Hematopoietic multipotent progenitor cell (in vitro differentiated cells): ENCODE results near the gene MTNR1B. TPM values are rescaled to one million over a fixed set of nuclear protein-coding genes. Genes with fewer than 3 reads are reported as not detected.

Experiments
- DNase-seq, 3 donors: peaks; one replicate each; pipeline ENCODE4 v3.0.0-alpha.2; 2011 to 2015; ENCODE audit warnings: low read depth in 2 of 3, low spot score in 2 of 3
- total RNA-seq: library from RNA; depleted of rRNA; stranded (reverse); fragments of >200 nt; gene quantifications from one replicate; pipeline ENCODE4 v1.2.3, GENCODE V29; 2012

Gene MTNR1B
- total RNA-seq, 1 donor, result not detected

- no peak for DNase-seq
Observed at GRCh38 chr11:92977401-92977800, 8.0 kb downstream of the MTNR1B start.

- DNase-seq, result no peak
Observed at GRCh38 chr11:92978271-92979111, 9.0 kb downstream of the MTNR1B start.

- DNase-seq, result no peak
Observed at GRCh38 chr11:92979176-92979575, 9.7 kb downstream of the MTNR1B start.

GRCh38 chr11:92980312-92980711 is 10.9 kb downstream of the MTNR1B start:
- DNase-seq, result no peak

- DNase-seq, result no peak
Observed at GRCh38 chr11:92981508-92982043, 12.1 kb downstream of the MTNR1B start.

- DNase-seq, result no peak
Observed at GRCh38 chr11:92986585-92986984, 17.1 kb downstream of the MTNR1B start.

GRCh38 chr11:92993004-92993403 is 23.6 kb downstream of the MTNR1B start:
- DNase-seq, result no peak

GRCh38 chr11:93000511-93001476 is 31.3 kb downstream of the MTNR1B start:
- DNase-seq, result no peak

- DNase-seq, result no peak
Observed at GRCh38 chr11:93001806-93002205, 32.4 kb downstream of the MTNR1B start.

- no peak for DNase-seq
Observed at GRCh38 chr11:93002380-93002779, 32.9 kb downstream of the MTNR1B start.

GRCh38 chr11:93005239-93005638 is 35.8 kb downstream of the MTNR1B start:
- DNase-seq, result no peak

GRCh38 chr11:93013646-93014045 is 44.2 kb downstream of the MTNR1B start:
- DNase-seq, result no peak

- DNase-seq, result no peak
Observed at GRCh38 chr11:93016595-93016994, 47.1 kb downstream of the MTNR1B start.

GRCh38 chr11:93017821-93018690 is 48.6 kb downstream of the MTNR1B start:
- no peak for DNase-seq

- DNase-seq, result no peak
Observed at GRCh38 chr11:93020248-93021046, 51.0 kb downstream of the MTNR1B start.

- DNase-seq, result no peak
Observed at GRCh38 chr11:93024369-93024768, 54.9 kb downstream of the MTNR1B start.

GRCh38 chr11:93025558-93026255 is 56.3 kb downstream of the MTNR1B start:
- no peak for DNase-seq

GRCh38 chr11:93028960-93029522 is 59.6 kb downstream of the MTNR1B start:
- DNase-seq, result no peak

- no peak for DNase-seq
Observed at GRCh38 chr11:93031386-93031785, 61.9 kb downstream of the MTNR1B start.
